HG03064 (cell line): ENCODE measurements around the gene KRT31.
"Not testable (repeated sequence)": the region's sequence is repeated elsewhere in the genome, so short reads cannot be mapped to it uniquely, and the experiment has no call there.

Source experiments
- ATAC-seq: cut with Tn5 transposase; IDR thresholded peaks from one replicate; pipeline ENCODE4 v1.9.1; 2021; ENCODE audit warnings: low read depth; ENCODE audit not compliant: unreplicated experiment

Gene KRT31

DNA sequence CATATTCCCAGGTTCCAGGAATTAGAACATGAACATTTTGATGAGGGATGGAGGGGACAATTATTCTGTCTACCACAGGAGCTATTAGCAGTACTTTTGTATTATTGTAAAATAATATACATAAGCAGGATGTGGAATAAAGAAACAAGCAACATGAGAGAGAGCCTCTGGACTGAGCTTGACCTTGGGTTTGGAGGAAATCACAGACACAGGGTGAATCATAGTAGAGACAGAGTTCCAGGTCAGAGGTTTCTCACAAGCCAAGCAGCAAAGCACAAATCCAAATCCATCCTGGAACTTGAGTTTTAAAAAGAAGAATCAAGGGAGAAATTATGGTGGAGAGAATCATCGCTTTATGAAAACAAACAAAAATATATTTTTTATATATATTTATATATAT is 5.1 kb downstream of the KRT31 start:
- ATAC-seq: no peak

- no peak for ATAC-seq
Measured at GRCh38 chr17:41391535-41391934, 5.9 kb downstream of the KRT31 start.

GRCh38 chr17:41390411-41390938 is 6.9 kb downstream of the KRT31 start:
- ATAC-seq: no peak

- no peak for ATAC-seq
Measured at GRCh38 chr17:41387670-41388069, 9.7 kb downstream of the KRT31 start.

GRCh38 chr17:41386227-41386626 is 11.2 kb downstream of the KRT31 start:
- ATAC-seq: no peak

- ATAC-seq: no peak
Measured at GRCh38 chr17:41383690-41384089, 13.7 kb downstream of the KRT31 start.

GRCh38 chr17:41382394-41382793 is 15.0 kb downstream of the KRT31 start:
- ATAC-seq: no peak

DNA sequence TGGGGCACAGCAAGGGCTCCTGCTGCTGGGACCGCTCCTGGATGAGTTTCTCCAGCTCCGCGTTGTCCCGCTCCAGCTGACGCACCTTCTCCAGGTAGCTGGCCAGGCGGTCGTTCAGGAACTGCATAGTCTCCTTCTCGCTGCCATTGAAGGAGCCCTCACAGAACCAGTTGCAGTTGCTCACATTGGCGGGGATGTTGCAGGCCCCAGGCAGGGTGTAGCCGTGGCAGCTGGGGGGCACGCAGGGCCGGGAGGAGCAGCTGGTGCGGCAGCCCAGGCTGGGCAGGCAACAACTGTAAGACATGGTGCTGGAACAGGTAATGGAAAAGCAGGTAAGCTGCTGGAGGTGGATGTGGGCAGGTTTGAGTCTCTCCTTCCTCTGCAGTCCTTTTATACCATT is 15.5 kb downstream of the KRT31 start, which contains the start of gene KRT34:
TSS of gene KRT34 (minus strand) at position 364 of the 400 bp plus-strand sequence. CDS start at position 304, 60 bp downstream.
- not testable (repeated sequence) for ATAC-seq

DNA sequence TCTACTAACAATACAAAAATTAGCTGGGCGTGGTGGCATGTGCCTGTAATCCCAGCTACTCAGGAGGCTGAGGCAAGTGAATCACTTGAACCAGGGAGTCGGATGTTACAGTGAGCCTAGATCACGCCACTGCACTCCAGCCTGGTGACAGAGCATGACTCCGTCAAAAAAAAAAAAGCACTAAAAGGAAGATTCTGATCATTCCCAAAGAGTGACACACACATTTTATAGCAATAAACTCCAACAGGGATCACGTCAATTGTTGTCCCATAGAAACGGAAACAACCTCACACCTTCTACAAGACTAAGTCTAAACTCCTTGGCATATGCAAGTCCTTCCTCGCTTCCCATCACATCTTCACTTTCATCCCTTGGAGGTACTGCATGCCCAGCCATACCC is 17.3 kb downstream of the KRT31 start:
- not testable (repeated sequence) for ATAC-seq

DNA sequence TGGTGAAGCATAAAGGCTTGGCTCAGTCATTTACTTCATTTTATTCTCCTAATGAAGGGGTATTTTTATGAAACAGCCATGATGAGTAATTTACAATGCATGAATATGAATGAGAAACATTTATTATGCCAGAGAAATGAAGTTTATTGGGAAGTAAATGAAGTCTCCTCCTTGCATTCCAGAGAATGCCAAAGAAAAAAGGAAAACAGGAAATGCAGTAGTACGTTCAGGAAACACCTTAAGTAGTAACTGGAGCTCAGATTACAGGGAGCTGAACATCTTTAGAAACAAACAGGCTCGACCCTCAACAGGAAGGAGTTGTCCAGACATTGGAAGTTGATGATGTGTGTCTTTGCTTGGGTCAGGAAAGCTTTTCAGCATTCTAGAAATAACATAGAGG is 19.9 kb downstream of the KRT31 start:
- no peak for ATAC-seq

DNA sequence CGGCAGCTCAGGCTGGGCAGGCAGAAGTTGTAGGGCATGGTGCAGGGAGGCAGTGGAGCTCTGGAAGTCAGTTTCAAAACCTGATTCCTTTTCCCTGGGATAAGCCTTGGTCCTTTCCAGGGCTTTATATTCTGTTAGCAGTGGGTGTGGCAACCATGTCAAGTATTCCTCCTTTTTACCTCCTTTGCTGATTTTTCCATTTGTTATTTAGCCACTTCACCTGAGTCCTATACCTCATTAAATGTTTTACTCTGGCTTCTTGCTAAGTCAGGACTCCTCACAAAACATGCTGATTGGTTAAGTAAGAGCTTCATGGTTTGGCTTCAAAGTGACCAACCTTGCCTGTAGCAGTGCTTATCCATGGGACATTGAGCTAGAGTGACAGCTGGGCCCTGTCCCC is 27.7 kb downstream of the KRT31 start, which contains the start of gene KRT33B:
TSS of gene KRT33B (minus strand) at position 101 of the 400 bp plus-strand sequence. CDS start at position 38, 63 bp downstream.
- no peak for ATAC-seq

DNA sequence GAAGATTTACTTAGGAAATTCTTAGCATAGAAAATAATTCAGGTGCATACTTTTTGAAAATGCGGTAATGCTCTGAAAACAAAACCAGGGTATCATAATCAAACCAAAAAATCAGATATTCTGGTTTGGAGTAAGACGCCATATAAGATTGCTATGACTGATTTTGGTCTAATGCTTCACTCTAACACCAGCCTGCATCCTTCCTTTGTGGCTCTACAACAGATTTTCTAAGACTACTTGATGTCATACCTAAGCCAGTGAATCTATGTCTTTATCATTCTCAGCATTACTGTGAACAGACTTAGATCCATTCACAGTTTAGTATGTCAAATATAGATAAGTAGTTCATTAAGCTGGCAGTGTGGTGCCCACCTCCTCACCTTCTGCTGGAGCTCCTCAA is 28.4 kb downstream of the KRT31 start:
- no peak for ATAC-seq

DNA sequence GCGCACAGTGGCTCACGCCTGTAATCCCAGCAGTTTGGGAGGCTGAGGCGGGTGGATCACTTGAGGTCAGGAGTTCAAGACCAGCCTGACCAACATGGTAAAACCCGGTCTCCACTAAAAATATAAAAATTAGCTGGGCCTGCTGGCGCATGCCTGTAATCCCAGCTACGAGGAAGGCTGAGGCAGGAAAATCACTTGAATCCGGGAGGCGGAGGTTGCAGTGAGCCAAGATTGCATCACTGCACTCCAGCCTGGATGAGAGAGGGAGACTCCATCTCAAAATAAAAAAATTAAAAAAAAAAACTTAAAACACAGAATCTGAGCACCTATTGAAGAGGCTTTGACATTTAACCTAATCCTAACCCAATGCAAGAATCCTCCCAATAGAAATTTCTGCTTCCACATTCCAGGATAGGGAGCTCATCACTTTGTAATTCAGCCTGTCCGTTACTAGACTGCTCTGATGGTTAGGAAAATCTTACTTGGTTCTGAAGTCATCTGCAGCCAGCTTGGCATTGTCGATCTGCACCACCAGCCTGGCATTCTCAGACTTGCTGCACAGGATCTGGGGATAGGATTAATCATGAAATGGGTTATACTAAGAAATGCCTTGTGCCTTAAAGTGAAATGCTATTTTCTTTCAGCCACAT is 29.9 kb downstream of the KRT31 start:
- no peak for ATAC-seq

GRCh38 chr17:41366070-41366469 is 31.3 kb downstream of the KRT31 start:
- ATAC-seq: no peak

DNA sequence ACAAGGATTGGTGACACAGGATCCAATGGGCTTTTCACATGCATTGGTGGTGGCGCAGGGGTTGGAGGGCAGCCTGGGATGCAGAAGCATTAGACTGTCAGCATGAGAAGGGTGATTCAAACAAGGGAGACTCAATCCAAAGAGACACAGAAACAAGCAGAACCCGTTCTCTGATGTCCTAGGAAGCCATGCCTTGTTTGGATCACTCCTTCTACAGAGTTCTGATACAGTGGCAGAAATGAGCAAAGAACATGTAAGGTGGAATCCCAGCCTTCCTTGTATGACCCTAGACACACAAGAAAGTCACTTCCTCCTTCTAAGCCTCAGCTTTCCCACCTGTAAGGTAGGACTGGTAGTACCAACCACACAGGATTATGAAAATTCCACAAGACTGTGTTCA is 33.5 kb downstream of the KRT31 start:
- ATAC-seq: no peak

- ATAC-seq: no peak
Measured at GRCh38 chr17:41360296-41360995, 37.0 kb downstream of the KRT31 start.

DNA sequence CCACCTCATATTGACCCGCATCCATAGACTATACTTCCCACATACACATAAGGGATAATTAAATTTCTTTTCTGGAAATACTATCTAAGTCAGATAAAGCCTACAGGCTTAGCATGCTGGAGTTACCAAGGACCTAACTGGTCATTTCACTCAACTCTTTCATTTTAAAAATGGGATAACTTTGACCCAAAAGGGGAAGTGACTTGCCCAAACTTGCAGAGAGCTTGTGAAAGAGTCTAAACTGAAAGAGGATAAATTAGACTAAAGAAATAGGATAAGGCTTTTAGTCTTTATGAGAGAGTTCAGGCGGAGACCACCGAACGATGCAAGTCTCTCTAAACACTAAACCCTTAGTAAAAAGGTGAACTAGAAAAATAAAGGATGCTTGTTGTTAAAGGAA is 42.9 kb downstream of the KRT31 start:
- no peak for ATAC-seq

DNA sequence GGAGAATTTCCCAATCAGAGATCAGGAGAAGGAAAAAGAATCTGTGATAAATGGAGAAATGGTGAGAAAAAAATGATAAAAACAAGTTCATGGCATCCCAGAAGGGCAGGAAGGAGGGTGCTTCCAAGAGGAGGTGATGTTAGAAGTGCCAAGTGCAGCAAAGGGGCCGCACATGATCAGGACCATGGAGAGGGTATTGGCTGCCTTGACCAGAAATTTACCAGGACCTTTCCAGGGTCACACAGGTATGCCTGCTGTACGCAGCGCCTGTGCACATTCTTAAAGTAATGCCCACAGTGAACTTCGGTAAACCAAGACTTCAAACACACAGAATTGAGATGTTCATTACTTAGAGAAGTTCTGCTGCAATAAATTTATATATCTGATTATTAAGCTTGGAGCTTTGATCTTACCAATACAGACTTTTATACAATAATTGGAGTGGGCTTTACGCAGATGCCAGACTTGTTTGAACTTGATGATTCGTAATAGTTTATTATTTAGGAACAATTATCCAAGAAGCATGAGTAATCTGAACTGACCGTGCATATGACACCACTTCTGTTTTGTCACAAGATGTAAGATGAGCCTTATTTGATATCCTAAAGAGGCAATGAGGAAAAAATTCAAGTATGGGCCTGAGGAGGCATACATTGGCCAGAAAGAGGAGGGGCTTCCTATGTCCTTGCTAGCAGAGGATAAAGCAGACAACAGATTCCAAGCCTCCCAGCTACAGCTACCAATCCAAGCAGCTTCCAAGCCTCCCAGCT is 44.6 kb downstream of the KRT31 start:
- no peak for ATAC-seq

GRCh38 chr17:41351177-41351576 is 46.2 kb downstream of the KRT31 start:
- no peak for ATAC-seq

- not testable (repeated sequence) for ATAC-seq
Measured at GRCh38 chr17:41350381-41350878, 47.0 kb downstream of the KRT31 start, which contains the start of gene KRT33A. TSS of gene KRT33A (minus strand) at chr17:41350828. CDS start at chr17:41350767, 61 bp downstream.
